LNCaP clone FGC (cell line): ENCODE results near the gene FERD3L.
"Not testable (repeated sequence)": the region's sequence is repeated elsewhere in the genome, so short reads cannot be mapped to it uniquely, and the experiment has no call there.

Experiments used
- DNase-seq: peaks from one replicate; pipeline ENCODE4 v3.0.0-alpha.2; 2011; ENCODE audit warnings: low read depth
- H3K4me3 ChIP-seq: 2 replicates; pipeline ENCODE4 v1.5.1; 2011; ENCODE audit warnings: mild to moderate bottlenecking, low read depth, low read length, control low read depth
- TF ChIP-seq, protein P1 (sequence below): IDR thresholded peaks from 2 replicates; pipeline ENCODE4 v1.5.1; 2012; ENCODE audit warnings: mild to moderate bottlenecking; ENCODE audit not compliant: control insufficient read depth, insufficient read depth; ENCODE audit errors: extremely low read depth

FERD3L gene, protein sequence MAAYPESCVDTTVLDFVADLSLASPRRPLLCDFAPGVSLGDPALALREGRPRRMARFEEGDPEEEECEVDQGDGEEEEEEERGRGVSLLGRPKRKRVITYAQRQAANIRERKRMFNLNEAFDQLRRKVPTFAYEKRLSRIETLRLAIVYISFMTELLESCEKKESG

DNA sequence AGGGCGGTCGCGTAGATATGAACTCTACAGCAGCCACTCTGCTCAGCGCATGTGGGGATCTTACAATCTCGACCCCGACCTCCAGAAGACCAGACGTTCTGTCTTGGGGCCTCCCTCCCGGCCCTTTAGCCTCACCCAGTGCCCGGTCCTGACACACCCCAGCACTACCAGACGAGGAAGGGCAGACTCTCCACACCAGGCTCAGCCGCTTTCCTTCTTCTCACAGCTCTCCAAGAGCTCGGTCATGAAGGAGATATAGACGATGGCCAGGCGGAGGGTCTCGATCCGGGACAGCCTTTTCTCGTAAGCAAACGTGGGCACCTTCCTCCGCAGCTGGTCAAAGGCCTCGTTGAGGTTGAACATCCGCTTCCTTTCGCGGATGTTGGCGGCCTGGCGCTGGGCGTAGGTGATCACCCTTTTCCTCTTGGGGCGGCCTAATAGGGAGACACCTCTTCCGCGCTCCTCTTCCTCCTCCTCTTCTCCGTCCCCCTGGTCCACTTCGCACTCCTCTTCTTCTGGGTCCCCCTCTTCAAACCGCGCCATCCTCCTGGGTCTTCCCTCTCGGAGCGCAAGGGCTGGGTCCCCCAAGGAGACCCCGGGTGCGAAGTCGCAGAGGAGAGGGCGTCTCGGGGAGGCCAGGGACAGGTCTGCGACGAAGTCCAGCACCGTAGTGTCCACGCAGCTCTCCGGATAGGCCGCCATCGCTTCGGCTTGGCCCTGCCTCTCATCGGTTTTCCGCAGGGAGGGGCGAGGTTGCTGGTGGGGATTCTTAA lies at the start of gene FERD3L:
FERD3L (minus strand) TSS at position 761 of the 773 bp plus-strand sequence; CDS start at position 702, 59 bp downstream.
- DNase-seq: no peak
- no peak within 1 kb of the TSS for H3K4me3 ChIP-seq
- TF ChIP-seq, protein P1, sequence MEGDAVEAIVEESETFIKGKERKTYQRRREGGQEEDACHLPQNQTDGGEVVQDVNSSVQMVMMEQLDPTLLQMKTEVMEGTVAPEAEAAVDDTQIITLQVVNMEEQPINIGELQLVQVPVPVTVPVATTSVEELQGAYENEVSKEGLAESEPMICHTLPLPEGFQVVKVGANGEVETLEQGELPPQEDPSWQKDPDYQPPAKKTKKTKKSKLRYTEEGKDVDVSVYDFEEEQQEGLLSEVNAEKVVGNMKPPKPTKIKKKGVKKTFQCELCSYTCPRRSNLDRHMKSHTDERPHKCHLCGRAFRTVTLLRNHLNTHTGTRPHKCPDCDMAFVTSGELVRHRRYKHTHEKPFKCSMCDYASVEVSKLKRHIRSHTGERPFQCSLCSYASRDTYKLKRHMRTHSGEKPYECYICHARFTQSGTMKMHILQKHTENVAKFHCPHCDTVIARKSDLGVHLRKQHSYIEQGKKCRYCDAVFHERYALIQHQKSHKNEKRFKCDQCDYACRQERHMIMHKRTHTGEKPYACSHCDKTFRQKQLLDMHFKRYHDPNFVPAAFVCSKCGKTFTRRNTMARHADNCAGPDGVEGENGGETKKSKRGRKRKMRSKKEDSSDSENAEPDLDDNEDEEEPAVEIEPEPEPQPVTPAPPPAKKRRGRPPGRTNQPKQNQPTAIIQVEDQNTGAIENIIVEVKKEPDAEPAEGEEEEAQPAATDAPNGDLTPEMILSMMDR: no peak

DNA sequence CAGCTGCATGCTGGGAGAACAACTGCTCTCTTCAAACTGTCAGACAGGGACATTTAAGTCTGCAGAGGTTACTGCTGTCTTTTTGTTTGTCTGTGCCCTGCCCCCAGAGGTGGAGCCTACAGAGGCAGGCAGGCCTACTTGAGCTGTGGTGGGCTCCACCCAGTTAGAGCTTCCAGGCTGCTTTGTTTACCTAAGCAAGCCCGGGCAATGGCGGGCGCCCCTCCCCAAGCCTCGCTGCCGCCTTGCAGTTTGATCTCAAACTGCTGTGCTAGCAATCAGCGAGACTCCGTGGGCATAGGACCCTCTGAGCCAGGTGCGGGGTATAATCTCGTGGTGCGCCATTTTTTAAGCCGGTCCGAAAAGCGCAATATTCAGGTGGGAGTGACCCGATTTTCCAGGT lies 49.2 kb upstream of the FERD3L start:
- DNase-seq, H3K4me3 ChIP-seq: not testable (repeated sequence)

DNA sequence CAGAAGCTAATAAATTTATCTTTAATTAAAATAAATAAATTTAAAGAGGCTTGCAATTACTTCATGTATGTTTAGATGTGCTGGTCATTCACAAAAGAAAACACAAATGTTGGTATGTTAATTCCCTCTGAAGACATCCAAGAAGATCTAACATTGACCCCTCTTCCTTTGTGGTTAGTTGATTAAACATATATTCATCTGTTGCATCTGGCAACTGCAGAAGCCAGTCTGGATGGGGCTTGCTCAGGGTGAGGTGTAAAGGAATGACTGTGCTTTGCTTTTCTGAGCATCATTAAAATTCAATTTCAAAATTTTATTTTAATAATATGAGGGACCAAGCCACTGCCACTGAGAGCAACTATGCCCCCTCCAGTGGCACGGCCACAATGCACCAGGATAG lies 36.4 kb upstream of the FERD3L start:
- TF ChIP-seq, protein P1: no peak
- H3K4me3 ChIP-seq: no peak overlapping the region
- no peak for DNase-seq

DNA sequence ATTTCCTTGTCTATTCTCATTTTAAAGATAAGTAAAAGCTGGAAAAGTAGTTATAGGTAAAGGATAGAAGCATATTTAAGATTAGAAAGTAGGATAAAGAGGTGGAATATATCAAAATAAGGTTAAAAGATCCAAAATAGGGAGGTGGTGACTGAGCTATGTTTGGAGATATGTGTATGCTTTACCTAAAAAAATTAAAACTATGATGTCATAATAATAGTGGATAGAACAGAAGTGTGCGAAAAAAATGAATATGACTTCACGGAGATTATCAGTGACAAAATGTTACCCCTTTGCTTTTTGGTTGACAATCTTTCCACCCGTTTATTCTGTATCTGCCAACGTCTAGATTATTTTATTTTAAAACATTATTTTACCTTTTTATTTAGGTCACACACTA lies 33.4 kb upstream of the FERD3L start:
- no peak overlapping the region for H3K4me3 ChIP-seq
- TF ChIP-seq, protein P1: no peak
- DNase-seq: no peak

DNA sequence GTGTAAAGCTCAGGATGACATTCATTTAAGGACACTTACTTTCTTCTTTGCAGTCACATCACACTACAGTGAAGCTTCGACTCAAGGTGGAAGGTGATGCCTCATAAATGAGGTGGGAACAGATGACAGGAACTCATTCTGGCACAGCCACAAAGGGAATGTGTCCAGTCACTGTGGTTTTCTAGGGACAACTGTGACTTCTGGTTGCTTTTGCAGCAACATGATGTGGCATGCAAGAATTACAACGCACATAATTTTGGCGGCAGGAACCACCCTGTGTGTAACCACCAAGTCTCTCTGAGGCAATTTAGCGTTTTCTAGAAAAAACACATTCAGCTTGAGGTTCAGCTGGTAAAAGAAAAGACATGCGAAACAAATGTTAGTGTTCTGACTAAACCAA lies 32.0 kb upstream of the FERD3L start:
- TF ChIP-seq, protein P1: no peak
- no peak for DNase-seq

DNA sequence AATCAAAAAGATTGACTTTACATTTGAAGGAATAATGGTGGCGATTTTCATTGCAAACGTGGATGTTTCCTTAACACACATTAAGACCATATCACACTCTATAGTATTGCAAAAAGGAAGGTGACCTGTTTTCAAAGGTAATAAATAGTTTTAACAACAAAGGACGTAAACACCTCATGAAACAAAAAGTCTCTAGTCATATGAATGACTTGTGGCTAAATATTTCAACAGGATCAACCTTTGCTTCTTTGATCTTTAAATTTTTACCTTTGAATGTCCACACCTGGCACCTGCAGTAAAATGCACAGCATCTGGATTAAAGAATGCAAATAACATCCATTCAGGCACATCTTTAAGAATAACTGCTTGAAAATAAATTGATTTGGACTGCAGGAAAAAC lies 30.0 kb upstream of the FERD3L start:
- H3K4me3 ChIP-seq: no peak overlapping the region
- TF ChIP-seq, protein P1: no peak
- DNase-seq: no peak

More for the DNA sequence above, 32.0 kb upstream of the FERD3L start:
- H3K4me3 ChIP-seq: no peak overlapping the region

DNA sequence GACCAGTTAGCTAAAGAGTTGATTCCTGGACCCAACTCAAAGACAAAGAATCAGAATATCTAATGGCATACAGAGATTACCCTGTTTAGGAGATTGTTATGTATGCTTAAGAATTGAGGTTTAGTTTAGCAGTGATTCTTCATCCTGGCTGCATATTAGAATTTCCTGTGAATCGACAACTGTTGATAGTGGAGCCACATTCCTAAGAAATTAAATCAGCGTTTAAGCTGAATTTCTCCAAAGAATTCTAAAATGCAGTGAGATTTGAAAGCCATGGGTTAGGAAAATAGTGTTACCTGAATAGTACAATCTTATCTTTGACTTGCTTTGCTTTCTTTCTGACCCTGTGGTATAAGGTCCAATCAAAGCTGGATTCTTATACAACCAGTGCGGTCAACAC lies 16.4 kb upstream of the FERD3L start:
- no peak overlapping the region for H3K4me3 ChIP-seq
- TF ChIP-seq, protein P1: no peak
- no peak for DNase-seq
